ENCODE results near the gene GRM8. TPM values are rescaled to one million over a fixed set of nuclear protein-coding genes. Genes with fewer than 3 reads are reported as not detected.

The GRM8 gene
- total RNA-seq, 2 donors from 2014 or later: not detected

DNA sequence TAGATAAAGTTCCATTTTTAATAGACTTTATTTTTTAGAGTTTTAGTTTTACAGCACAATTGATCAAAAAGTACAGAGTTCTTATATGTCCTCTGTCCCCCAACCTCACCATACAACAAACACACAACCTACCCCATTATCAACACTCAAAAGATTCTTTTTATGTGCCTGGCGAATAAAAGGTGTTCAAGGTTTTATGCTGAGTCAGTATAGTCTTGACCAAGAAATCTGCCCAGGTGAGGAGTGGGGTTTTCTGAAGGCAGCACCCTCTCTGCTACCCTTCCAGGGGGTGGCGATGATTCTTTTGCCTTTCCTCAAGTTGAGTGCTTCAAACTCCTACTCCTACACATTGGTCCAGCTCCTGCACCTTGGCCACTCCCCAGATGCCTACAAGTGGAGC is 222.9 kb downstream of the GRM8 start:
- no peak for ATAC-seq
- H3K36me3 Mint-ChIP-seq: no peaks in the 10 kb centered on the region

DNA sequence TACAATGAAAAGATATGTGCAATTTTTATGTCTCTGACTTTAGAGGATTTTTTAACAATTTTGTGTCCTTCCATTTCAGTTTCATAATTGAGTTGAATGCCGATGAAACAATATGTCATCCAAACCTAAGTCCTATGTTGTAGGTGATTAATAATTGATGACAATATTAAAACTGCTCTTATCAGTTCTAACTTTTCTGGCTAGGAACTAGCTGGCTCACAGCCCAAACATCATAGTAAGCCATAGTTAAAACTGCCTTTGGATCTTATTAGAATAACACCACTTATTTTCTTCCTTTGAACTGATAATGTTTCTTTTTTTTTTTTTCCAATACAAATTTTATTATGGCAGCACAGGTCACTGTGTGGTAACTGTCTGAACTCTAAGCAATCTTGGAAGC is 230.9 kb downstream of the GRM8 start:
- H3K27ac Mint-ChIP-seq: no peak overlapping the region
- ATAC-seq (no peak), DNase-seq (ENCODE audit: low spot score in 2 of 2) (no peak)
- no peaks in the 10 kb centered on the region for H3K9me3 Mint-ChIP-seq
- no peaks in the 10 kb centered on the region for H3K36me3 Mint-ChIP-seq

More for the DNA sequence above, 222.9 kb downstream of the GRM8 start:
- DNase-seq (ENCODE audit: low spot score in 2 of 2): no peak
- Mint-ChIP-seq H3K27ac (no peak overlapping the region), H3K9me3 (peaks cover 5% of the 10 kb centered on the region in 2 donors)

GRCh38 chr7:127021019-127021738 is 231.6 kb downstream of the GRM8 start:
- no peak for DNase-seq (ENCODE audit: low spot score in 2 of 2)
- no peaks in the 10 kb centered on the region for H3K36me3 Mint-ChIP-seq
- no peak for ATAC-seq
- no peaks in the 10 kb centered on the region for H3K9me3 Mint-ChIP-seq
- H3K27ac Mint-ChIP-seq: no peak overlapping the region

- no peaks in the 10 kb centered on the region for H3K9me3 Mint-ChIP-seq
- no peak overlapping the region for H3K27ac Mint-ChIP-seq
- no peaks in the 10 kb centered on the region for H3K36me3 Mint-ChIP-seq
- no peak for ATAC-seq
- no peak for DNase-seq (ENCODE audit: low spot score in 2 of 2)
Observed at GRCh38 chr7:127018889-127019288, 233.9 kb downstream of the GRM8 start.

GRCh38 chr7:127017196-127017595 is 235.5 kb downstream of the GRM8 start:
- ATAC-seq: no peak
- no peak for DNase-seq (ENCODE audit: low spot score in 2 of 2)
- Mint-ChIP-seq H3K9me3 (no peaks in the 10 kb centered on the region), H3K36me3 (no peaks in the 10 kb centered on the region), H3K27ac (no peak overlapping the region)

DNA sequence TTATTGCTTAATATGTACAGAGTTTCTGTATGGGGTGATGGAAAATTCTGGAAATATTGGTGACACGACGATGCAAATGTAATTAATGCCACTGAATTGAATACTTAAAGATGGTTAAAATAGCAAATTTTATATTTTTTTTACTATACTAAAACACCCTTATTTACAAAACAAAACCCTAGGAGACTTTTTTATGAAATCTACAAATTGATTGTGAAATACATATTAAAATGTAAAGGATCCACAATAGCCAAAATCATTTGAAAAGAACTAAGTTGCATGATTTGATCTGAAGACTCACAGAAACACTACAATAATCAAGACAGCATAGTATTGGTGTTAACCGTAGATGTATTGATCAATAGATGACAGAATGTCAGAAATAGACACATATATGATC is 252.0 kb downstream of the GRM8 start:
- Mint-ChIP-seq H3K36me3 (no peaks in the 10 kb centered on the region), H3K9me3 (no peaks in the 10 kb centered on the region), H3K27ac (no peak overlapping the region)
- no peak for ATAC-seq
- no peak for DNase-seq (ENCODE audit: low spot score in 2 of 2)

- Mint-ChIP-seq H3K36me3 (no peaks in the 10 kb centered on the region), H3K27ac (no peak overlapping the region), H3K9me3 (no peaks in the 10 kb centered on the region)
- DNase-seq (ENCODE audit: low spot score in 2 of 2) (no peak), ATAC-seq (no peak)
Observed at GRCh38 chr7:126996659-126997058, 256.1 kb downstream of the GRM8 start.

DNA sequence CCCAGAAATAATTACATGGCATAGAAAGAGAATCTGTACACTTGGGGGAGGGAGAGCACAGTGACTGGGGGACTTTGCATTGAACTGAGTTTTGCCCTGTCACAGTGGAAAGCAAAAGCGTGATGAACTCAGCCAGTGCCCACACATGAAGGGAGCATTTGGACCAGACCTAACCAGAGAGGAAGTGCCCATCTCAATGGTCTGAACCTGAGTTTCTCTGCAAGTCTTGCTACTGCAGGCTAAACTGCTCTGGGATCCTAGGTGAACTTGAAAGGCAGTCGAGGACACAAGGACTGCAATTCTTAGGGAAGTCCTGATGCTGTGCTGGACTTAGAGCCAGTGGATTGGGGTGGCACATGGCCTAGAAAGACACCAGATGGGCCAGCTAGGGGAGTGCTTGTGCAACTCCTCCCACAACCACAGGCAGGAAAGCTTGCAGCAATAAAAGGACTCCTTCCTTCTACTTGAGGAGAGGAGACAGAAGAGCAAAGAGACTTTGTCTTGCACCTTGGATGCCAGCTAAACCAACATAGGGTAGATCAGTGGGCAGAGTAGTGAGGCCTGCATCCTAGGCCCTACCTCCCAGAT is 259.0 kb downstream of the GRM8 start:
- no peaks in the 10 kb centered on the region for H3K9me3 Mint-ChIP-seq
- ATAC-seq (no peak), DNase-seq (ENCODE audit: low spot score in 2 of 2) (no peak)
- no peak overlapping the region for H3K27ac Mint-ChIP-seq
- H3K36me3 Mint-ChIP-seq: no peaks in the 10 kb centered on the region

DNA sequence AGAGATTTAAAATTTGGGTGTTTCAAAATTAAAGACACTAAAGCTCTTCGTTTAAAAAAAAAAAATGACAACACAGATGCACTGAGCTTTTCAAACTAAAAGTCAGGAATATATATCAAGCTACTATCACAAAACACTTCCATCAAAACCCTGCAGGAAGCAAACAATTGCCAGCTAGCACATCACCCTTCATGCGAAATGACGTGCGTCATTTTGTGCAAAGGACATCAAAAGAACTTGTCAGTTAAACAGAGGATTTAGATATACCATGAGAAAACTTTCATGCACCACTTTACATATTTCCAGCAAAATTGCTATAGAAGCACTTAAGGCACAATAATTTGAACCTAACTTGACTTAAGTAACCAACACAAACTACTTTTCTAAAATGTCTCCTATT is 264.7 kb downstream of the GRM8 start:
- H3K27ac Mint-ChIP-seq: no peak overlapping the region
- H3K9me3 Mint-ChIP-seq: no peaks in the 10 kb centered on the region
- no peaks in the 10 kb centered on the region for H3K36me3 Mint-ChIP-seq

GRCh38 chr7:126979722-126980121 is 273.0 kb downstream of the GRM8 start:
- Mint-ChIP-seq H3K36me3 (no peaks in the 10 kb centered on the region), H3K9me3 (peaks cover 0 to 3% of the 10 kb centered on the region in 2 donors), H3K27ac (no peak overlapping the region)
- ATAC-seq: no peak
- no peak for DNase-seq (ENCODE audit: low spot score in 2 of 2)

More for the DNA sequence above, 264.7 kb downstream of the GRM8 start:
- no peak for ATAC-seq
- no peak for DNase-seq (ENCODE audit: low spot score in 2 of 2)

DNA sequence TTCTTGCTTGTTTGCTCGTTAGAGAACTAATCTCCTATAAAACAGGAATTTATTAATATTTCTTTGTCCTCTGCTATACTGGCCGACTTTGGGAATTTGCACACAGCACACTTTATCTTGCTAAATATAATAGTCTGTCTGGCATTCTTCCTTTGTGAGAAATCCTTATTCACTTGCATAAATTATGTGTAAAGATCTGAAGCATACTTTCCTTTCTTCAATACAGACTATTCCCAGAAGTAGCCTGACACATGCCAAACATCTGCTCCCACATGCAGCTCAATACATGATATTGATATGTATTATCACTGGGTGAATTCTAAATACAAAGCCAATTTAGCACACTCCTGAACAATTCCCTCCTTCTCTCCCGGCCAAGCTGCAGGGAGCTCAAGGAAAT is 273.9 kb downstream of the GRM8 start:
- DNase-seq (ENCODE audit: low spot score in 2 of 2) (no peak), ATAC-seq (no peak)
- Mint-ChIP-seq H3K9me3 (peaks cover 0 to 3% of the 10 kb centered on the region in 2 donors), H3K27ac (no peak overlapping the region), H3K36me3 (no peaks in the 10 kb centered on the region)

- no peak for ATAC-seq
- H3K36me3 Mint-ChIP-seq: no peaks in the 10 kb centered on the region
- H3K27ac Mint-ChIP-seq: no peak overlapping the region
Observed at GRCh38 chr7:126973066-126973465, 279.7 kb downstream of the GRM8 start.

DNA sequence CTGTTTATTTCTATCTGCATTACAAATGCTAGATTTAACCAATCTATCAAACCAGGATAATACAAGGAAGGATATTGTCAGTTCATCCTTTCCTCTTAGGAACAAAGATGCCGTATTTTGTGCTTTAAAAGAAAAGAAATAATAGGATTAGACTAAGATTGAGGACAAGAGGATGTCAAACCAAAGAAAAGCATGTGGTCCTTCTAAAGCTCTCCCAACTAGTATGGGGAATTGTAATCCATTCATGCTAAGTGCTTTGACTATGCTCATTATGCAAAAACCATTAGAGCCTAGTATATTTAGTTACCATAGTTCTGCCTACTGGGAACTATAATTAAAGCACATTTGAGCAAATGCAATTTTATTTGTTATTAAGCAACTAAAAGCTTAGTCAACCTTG is 280.2 kb downstream of the GRM8 start:
- no peaks in the 10 kb centered on the region for H3K9me3 Mint-ChIP-seq
- H3K36me3 Mint-ChIP-seq: no peaks in the 10 kb centered on the region
- ATAC-seq (no peak), DNase-seq (ENCODE audit: low spot score in 2 of 2) (no peak)
- H3K27ac Mint-ChIP-seq: no peak overlapping the region

More at GRCh38 chr7:126973066-126973465, 279.7 kb downstream of the GRM8 start:
- no peaks in the 10 kb centered on the region for H3K9me3 Mint-ChIP-seq
- DNase-seq (ENCODE audit: low spot score in 2 of 2): no peak

GRCh38 chr7:126959649-126960048 is 293.1 kb downstream of the GRM8 start:
- H3K9me3 Mint-ChIP-seq: no peaks in the 10 kb centered on the region
- H3K36me3 Mint-ChIP-seq: no peaks in the 10 kb centered on the region

DNA sequence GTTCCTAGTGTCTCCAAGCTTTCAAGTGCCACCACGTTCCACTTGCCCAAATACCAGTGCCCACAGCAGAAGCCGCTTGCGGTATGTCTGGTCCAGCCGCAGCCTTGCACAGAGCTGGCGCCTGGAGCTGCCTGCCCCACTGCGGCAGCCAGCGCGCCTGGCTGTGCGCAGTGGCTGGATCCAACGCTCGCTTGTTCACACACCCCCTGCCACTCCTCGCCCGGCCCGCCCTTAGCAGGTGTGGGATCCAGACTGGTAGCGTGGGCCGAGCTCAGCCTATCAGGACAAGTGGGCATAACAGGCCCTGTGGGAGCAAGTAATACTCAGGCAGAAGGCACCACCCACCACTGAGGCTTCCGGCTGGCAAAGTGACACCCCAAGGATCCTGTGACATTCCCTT is 294.4 kb downstream of the GRM8 start:
- Mint-ChIP-seq H3K27ac (no peak overlapping the region), H3K9me3 (no peaks in the 10 kb centered on the region), H3K36me3 (no peaks in the 10 kb centered on the region)
- DNase-seq (ENCODE audit: low spot score in 2 of 2) (no peak), ATAC-seq (no peak)

More at GRCh38 chr7:126959649-126960048, 293.1 kb downstream of the GRM8 start:
- ATAC-seq: no peak
- DNase-seq (ENCODE audit: low spot score in 2 of 2): no peak
- no peak overlapping the region for H3K27ac Mint-ChIP-seq

DNA sequence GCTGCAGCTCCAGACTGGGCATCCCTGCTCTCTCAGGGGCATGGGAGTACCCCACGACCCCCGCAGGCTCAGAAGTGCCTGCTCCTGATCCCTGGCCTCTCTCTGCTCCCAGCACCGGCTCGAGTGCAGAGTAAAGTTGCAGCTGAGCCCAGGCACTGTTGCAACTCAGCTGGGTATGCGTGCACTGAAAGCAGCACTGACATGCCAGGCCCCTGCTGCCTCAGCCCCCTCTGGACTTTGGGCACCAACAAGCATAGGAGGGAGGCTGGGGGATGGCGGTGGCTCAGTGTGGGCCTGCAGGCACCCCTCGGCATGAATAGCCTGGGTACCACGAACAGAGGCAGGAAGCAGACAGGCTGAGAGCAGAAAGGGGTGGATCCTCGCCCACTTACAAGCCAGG is 295.3 kb downstream of the GRM8 start:
- no peaks in the 10 kb centered on the region for H3K36me3 Mint-ChIP-seq
- DNase-seq (ENCODE audit: low spot score in 2 of 2): no peak
- no peak for ATAC-seq
- H3K9me3 Mint-ChIP-seq: no peaks in the 10 kb centered on the region
- H3K27ac Mint-ChIP-seq: no peak overlapping the region

- DNase-seq (ENCODE audit: low spot score in 2 of 2) (no peak), ATAC-seq (no peak)
- Mint-ChIP-seq H3K27ac (no peak overlapping the region), H3K9me3 (no peaks in the 10 kb centered on the region), H3K36me3 (no peaks in the 10 kb centered on the region)
Observed at GRCh38 chr7:126953461-126953860, 299.3 kb downstream of the GRM8 start.

- DNase-seq (ENCODE audit: low spot score in 2 of 2) (no peak), ATAC-seq (no peak)
- Mint-ChIP-seq H3K27ac (no peak overlapping the region), H3K9me3 (no peaks in the 10 kb centered on the region), H3K36me3 (no peaks in the 10 kb centered on the region)
Observed at GRCh38 chr7:126948664-126949063, 304.1 kb downstream of the GRM8 start.

All from activated naive CD4-positive, alpha-beta T cell treated with anti-CD3 and anti-CD28 coated beads, Interleukin-2, amount 50 U/mL, for 72 hours (primary cell).